Measurements from ENCODE around the gene ZNF777.

Gene ZNF777

GRCh38 chr7:149477494-149478443, 16.9 kb upstream of the ZNF777 start:
- in situ Hi-C loops (cut with MboI; ENCODE audit: low sequenced_read_pairs): no loop called here

GRCh38 chr7:149476791-149477190, 15.9 kb upstream of the ZNF777 start:
- in situ Hi-C loops (cut with MboI; ENCODE audit: low sequenced_read_pairs): no loop called here

GRCh38 chr7:149475121-149476045, 14.5 kb upstream of the ZNF777 start:
- in situ Hi-C loops (cut with MboI; ENCODE audit: low sequenced_read_pairs): no loop called here

GRCh38 chr7:149474309-149475120, 13.7 kb upstream of the ZNF777 start:
- in situ Hi-C loops (cut with MboI; ENCODE audit: low sequenced_read_pairs): no loop called here

GRCh38 chr7:149473251-149473650, 12.4 kb upstream of the ZNF777 start:
- in situ Hi-C loops (cut with MboI; ENCODE audit: low sequenced_read_pairs): no loop called here

GRCh38 chr7:149471289-149471953, 10.6 kb upstream of the ZNF777 start:
- in situ Hi-C loops (cut with MboI; ENCODE audit: low sequenced_read_pairs): no loop called here

GRCh38 chr7:149469806-149470205, 8.9 kb upstream of the ZNF777 start:
- in situ Hi-C loops (cut with MboI; ENCODE audit: low sequenced_read_pairs): no loop called here

- in situ Hi-C loops (cut with MboI; ENCODE audit: low sequenced_read_pairs): no loop called here
These were observed 7.3 kb upstream of the ZNF777 start for GRCh38 chr7:149468208-149468607.

- in situ Hi-C loops (cut with MboI; ENCODE audit: low sequenced_read_pairs): no loop called here
These were observed 6.5 kb upstream of the ZNF777 start for GRCh38 chr7:149467321-149467859.

- in situ Hi-C loops (cut with MboI; ENCODE audit: low sequenced_read_pairs): no loop called here
These were observed 5.5 kb upstream of the ZNF777 start for GRCh38 chr7:149466364-149466763.

- in situ Hi-C loops (cut with MboI; ENCODE audit: low sequenced_read_pairs): no loop called here
These were observed 2.8 kb upstream of the ZNF777 start for GRCh38 chr7:149463500-149464161.

GRCh38 chr7:149462101-149462520, 1.2 kb upstream of the ZNF777 start:
- in situ Hi-C loops (cut with MboI; ENCODE audit: low sequenced_read_pairs): no loop called here

- in situ Hi-C loops (cut with MboI; ENCODE audit: low sequenced_read_pairs): no loop called here
These were observed 1.1 kb downstream of the ZNF777 start for GRCh38 chr7:149459540-149460452.

GRCh38 chr7:149459201-149459539, 1.7 kb downstream of the ZNF777 start:
- in situ Hi-C loops (cut with MboI; ENCODE audit: low sequenced_read_pairs): no loop called here

GRCh38 chr7:149458235-149458634, 2.6 kb downstream of the ZNF777 start:
- in situ Hi-C loops (cut with MboI; ENCODE audit: low sequenced_read_pairs): no loop called here

GRCh38 chr7:149457766-149458165, 3.1 kb downstream of the ZNF777 start:
- in situ Hi-C loops (cut with MboI; ENCODE audit: low sequenced_read_pairs): no loop called here

- in situ Hi-C loops (cut with MboI; ENCODE audit: low sequenced_read_pairs): no loop called here
These were observed 4.1 kb downstream of the ZNF777 start for GRCh38 chr7:149456506-149457421.

Data from HL-60/S4 treated with phorbol 12-myristate 13-acetate at 8.2 ng/mL for 4 days and 3 days (cell line).